ENCODE results near the gene ZNF630. TPM values are rescaled to one million over a fixed set of nuclear protein-coding genes. Genes with fewer than 3 reads are reported as not detected.

Gene ZNF630
- polyA plus RNA-seq, 1 donor from 2014 or later, result 2.3 TPM

DNA sequence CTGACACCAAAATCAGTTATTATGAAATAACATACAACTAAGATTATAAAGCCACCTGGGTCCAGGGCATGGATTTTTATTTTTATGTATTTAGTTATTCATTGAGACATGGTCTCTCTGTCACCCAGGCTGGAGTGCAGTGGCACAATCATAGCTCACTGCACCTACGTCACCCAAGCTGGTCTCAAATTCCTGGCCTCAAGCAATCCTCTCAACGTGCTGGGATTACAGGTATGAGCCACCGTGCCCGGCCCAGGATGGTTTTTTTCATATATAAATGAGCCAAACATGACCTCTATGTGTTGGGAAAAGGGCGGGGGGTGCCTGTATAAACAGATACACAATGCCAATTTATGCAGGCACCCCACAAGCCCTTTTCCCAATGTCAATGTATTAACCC is 24.6 kb downstream of the ZNF630 start:
- Histone ChIP-seq H3K9ac (ENCODE audit: low read length) (no peak overlapping the region), H3K27ac (ENCODE audit: low read length) (no peak overlapping the region), H3K9me2 (ENCODE audit: insufficient read depth, low read length) (no peaks in the 10 kb centered on the region), H3K79me2 (replicated peaks; ENCODE audit: insufficient read depth, low read length) (no peaks in the 10 kb centered on the region), H3K4me2 (ENCODE audit: low read length) (no peak overlapping the region), H3K9me3 (ENCODE audit: low read length) (no peaks in the 10 kb centered on the region), H3K4me3 (ENCODE audit: low read length) (no peak overlapping the region), H3K27me3 (ENCODE audit: insufficient read depth, low read depth, low read length) (no peaks in the 10 kb centered on the region), H3K36me3 (ENCODE audit: insufficient read depth, low read length) (no peaks in the 10 kb centered on the region), H4K20me1 (ENCODE audit: insufficient read depth) (no peaks in the 10 kb centered on the region), H3F3A (ENCODE audit: insufficient read depth, low read length, poor library complexity, severe bottlenecking) (no peaks in the 10 kb centered on the region), H2AFZ (ENCODE audit: low read depth, low read length) (no peak overlapping the region)
- TF ChIP-seq TAF1 (IDR thresholded peaks at IDR 0.05; ENCODE audit: low read depth), result no peak
- TF ChIP-seq SMC3 (conservative IDR thresholded peaks at IDR 0.05; ENCODE audit: poor library complexity), result no peak
- TF ChIP-seq, protein P1, sequence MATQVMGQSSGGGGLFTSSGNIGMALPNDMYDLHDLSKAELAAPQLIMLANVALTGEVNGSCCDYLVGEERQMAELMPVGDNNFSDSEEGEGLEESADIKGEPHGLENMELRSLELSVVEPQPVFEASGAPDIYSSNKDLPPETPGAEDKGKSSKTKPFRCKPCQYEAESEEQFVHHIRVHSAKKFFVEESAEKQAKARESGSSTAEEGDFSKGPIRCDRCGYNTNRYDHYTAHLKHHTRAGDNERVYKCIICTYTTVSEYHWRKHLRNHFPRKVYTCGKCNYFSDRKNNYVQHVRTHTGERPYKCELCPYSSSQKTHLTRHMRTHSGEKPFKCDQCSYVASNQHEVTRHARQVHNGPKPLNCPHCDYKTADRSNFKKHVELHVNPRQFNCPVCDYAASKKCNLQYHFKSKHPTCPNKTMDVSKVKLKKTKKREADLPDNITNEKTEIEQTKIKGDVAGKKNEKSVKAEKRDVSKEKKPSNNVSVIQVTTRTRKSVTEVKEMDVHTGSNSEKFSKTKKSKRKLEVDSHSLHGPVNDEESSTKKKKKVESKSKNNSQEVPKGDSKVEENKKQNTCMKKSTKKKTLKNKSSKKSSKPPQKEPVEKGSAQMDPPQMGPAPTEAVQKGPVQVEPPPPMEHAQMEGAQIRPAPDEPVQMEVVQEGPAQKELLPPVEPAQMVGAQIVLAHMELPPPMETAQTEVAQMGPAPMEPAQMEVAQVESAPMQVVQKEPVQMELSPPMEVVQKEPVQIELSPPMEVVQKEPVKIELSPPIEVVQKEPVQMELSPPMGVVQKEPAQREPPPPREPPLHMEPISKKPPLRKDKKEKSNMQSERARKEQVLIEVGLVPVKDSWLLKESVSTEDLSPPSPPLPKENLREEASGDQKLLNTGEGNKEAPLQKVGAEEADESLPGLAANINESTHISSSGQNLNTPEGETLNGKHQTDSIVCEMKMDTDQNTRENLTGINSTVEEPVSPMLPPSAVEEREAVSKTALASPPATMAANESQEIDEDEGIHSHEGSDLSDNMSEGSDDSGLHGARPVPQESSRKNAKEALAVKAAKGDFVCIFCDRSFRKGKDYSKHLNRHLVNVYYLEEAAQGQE (IDR thresholded peaks at IDR 0.05; ENCODE audit: borderline replicate concordance), result no peak
- TF ChIP-seq POLR2AphosphoS5 (IDR thresholded peaks at IDR 0.05), result no peak
- TF ChIP-seq EP300 (conservative IDR thresholded peaks at IDR 0.05; ENCODE audit: poor library complexity, severe bottlenecking), result no peak
- TF ChIP-seq, protein P2, sequence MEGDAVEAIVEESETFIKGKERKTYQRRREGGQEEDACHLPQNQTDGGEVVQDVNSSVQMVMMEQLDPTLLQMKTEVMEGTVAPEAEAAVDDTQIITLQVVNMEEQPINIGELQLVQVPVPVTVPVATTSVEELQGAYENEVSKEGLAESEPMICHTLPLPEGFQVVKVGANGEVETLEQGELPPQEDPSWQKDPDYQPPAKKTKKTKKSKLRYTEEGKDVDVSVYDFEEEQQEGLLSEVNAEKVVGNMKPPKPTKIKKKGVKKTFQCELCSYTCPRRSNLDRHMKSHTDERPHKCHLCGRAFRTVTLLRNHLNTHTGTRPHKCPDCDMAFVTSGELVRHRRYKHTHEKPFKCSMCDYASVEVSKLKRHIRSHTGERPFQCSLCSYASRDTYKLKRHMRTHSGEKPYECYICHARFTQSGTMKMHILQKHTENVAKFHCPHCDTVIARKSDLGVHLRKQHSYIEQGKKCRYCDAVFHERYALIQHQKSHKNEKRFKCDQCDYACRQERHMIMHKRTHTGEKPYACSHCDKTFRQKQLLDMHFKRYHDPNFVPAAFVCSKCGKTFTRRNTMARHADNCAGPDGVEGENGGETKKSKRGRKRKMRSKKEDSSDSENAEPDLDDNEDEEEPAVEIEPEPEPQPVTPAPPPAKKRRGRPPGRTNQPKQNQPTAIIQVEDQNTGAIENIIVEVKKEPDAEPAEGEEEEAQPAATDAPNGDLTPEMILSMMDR (IDR thresholded peaks at IDR 0.05; ENCODE audit: poor library complexity, severe bottlenecking), result no peak
- TF ChIP-seq RAD21 (conservative IDR thresholded peaks at IDR 0.05), result no peak
- no peak for TF ChIP-seq MXI1 (conservative IDR thresholded peaks at IDR 0.05; ENCODE audit: poor library complexity, severe bottlenecking)
- no peak for TF ChIP-seq EZH2 (IDR thresholded peaks at IDR 0.05; ENCODE audit: borderline replicate concordance, insufficient read depth, low read length, poor library complexity, severe bottlenecking)

- Histone ChIP-seq H2AFZ (ENCODE audit: low read depth, low read length) (no peak overlapping the region), H3K9ac (ENCODE audit: low read length) (no peak overlapping the region), H3F3A (ENCODE audit: insufficient read depth, low read length, poor library complexity, severe bottlenecking) (no peaks in the 10 kb centered on the region), H3K4me3 (ENCODE audit: low read length) (no peak overlapping the region), H3K27me3 (ENCODE audit: insufficient read depth, low read depth, low read length) (no peaks in the 10 kb centered on the region), H4K20me1 (ENCODE audit: insufficient read depth) (no peaks in the 10 kb centered on the region), H3K36me3 (ENCODE audit: insufficient read depth, low read length) (no peaks in the 10 kb centered on the region), H3K79me2 (replicated peaks; ENCODE audit: insufficient read depth, low read length) (no peaks in the 10 kb centered on the region), H3K9me2 (ENCODE audit: insufficient read depth, low read length) (no peaks in the 10 kb centered on the region), H3K9me3 (ENCODE audit: low read length) (no peaks in the 10 kb centered on the region), H3K4me2 (ENCODE audit: low read length) (no peak overlapping the region), H3K27ac (ENCODE audit: low read length) (no peak overlapping the region)
- no peak for TF ChIP-seq TAF1 (IDR thresholded peaks at IDR 0.05; ENCODE audit: low read depth)
- no peak for TF ChIP-seq POLR2AphosphoS5 (IDR thresholded peaks at IDR 0.05)
- no peak for TF ChIP-seq MXI1 (conservative IDR thresholded peaks at IDR 0.05; ENCODE audit: poor library complexity, severe bottlenecking)
- no peak for TF ChIP-seq EP300 (conservative IDR thresholded peaks at IDR 0.05; ENCODE audit: poor library complexity, severe bottlenecking)
- TF ChIP-seq, protein P1 (IDR thresholded peaks at IDR 0.05; ENCODE audit: borderline replicate concordance), result no peak
- no peak for TF ChIP-seq RAD21 (conservative IDR thresholded peaks at IDR 0.05)
- no peak for TF ChIP-seq EZH2 (IDR thresholded peaks at IDR 0.05; ENCODE audit: borderline replicate concordance, insufficient read depth, low read length, poor library complexity, severe bottlenecking)
- TF ChIP-seq, protein P2 (IDR thresholded peaks at IDR 0.05; ENCODE audit: poor library complexity, severe bottlenecking), result no peak
- TF ChIP-seq SMC3 (conservative IDR thresholded peaks at IDR 0.05; ENCODE audit: poor library complexity), result no peak
Measured at GRCh38 chrX:48045410-48046311, 25.8 kb downstream of the ZNF630 start.
